Measurements from ENCODE around the gene TBC1D25.
A peak's percentile ranks its signal among the peaks of the same experiment; 100 is the strongest.

Gene TBC1D25

GRCh38 chrX:48539345-48540027 is at the start of gene TBC1D25:
TSS of gene TBC1D25 (plus strand) at chrX:48539714. CDS start at chrX:48539798, 84 bp downstream.
- peak; percentile 78 for DNase-seq

GRCh38 chrX:48489892-48490291 is 49.6 kb upstream of the TBC1D25 start:
- DNase-seq, result no peak

- DNase-seq, result no peak
These were observed 48.9 kb upstream of the TBC1D25 start for GRCh38 chrX:48490661-48491060.

- no peak for DNase-seq
These were observed 47.7 kb upstream of the TBC1D25 start for GRCh38 chrX:48491809-48492208.

GRCh38 chrX:48492293-48492910 is 47.1 kb upstream of the TBC1D25 start:
- no peak for DNase-seq

- DNase-seq, result no peak
These were observed 45.6 kb upstream of the TBC1D25 start for GRCh38 chrX:48493890-48494364.

GRCh38 chrX:48496660-48497059 is 42.9 kb upstream of the TBC1D25 start:
- no peak for DNase-seq

- no peak for DNase-seq
These were observed 41.6 kb upstream of the TBC1D25 start for GRCh38 chrX:48497871-48498270.

- DNase-seq, result no peak
These were observed 41.1 kb upstream of the TBC1D25 start for GRCh38 chrX:48498374-48498809.

- no peak for DNase-seq
These were observed 35.3 kb upstream of the TBC1D25 start for GRCh38 chrX:48504261-48504660.

- no peak for DNase-seq
These were observed 34.0 kb upstream of the TBC1D25 start for GRCh38 chrX:48505481-48505880.

- DNase-seq, result no peak
These were observed 32.3 kb upstream of the TBC1D25 start for GRCh38 chrX:48507246-48507645.

- DNase-seq, result no peak
These were observed 30.9 kb upstream of the TBC1D25 start, which contains the start of gene PORCN for GRCh38 chrX:48508400-48509244. TSS of gene PORCN (plus strand) at chrX:48508992. CDS start at chrX:48509821, 829 bp downstream.

GRCh38 chrX:48509245-48509590 is 30.3 kb upstream of the TBC1D25 start:
- DNase-seq, result no peak

- DNase-seq, result no peak
These were observed 29.9 kb upstream of the TBC1D25 start for GRCh38 chrX:48509619-48510018.

GRCh38 chrX:48511560-48511959 is 28.0 kb upstream of the TBC1D25 start:
- no peak for DNase-seq

- DNase-seq, result no peak
These were observed 27.1 kb upstream of the TBC1D25 start for GRCh38 chrX:48512371-48512935.

GRCh38 chrX:48513670-48514069 is 25.8 kb upstream of the TBC1D25 start:
- DNase-seq, result no peak

- no peak for DNase-seq
These were observed 25.2 kb upstream of the TBC1D25 start for GRCh38 chrX:48514126-48514806.

- DNase-seq, result no peak
These were observed 24.6 kb upstream of the TBC1D25 start for GRCh38 chrX:48514868-48515460.

GRCh38 chrX:48515842-48516241 is 23.7 kb upstream of the TBC1D25 start:
- no peak for DNase-seq

GRCh38 chrX:48516285-48516684 is 23.2 kb upstream of the TBC1D25 start:
- DNase-seq, result no peak

Data from GOT3 (cell line).